DOHH2 (cell line): ENCODE data around the gene CLCN7.

Experiments used
- H3F3A ChIP-seq: fragments of 200-600 bp; sonication (generic), shearing (Covaris generic); 2 replicates; pipeline ENCODE4 v1.6.0; 2016; ENCODE audit warnings: antibody characterized with exemption, mild to moderate bottlenecking; ENCODE audit not compliant: control insufficient read depth, insufficient read depth
- H3K27ac ChIP-seq: fragments of 200-600 bp; sonication (generic); 2 replicates; pipeline ENCODE4 v1.5.1; 2014; ENCODE audit warnings: low read depth, mild to moderate bottlenecking, low read length, moderate library complexity
- H3K27me3 ChIP-seq: fragments of 200-600 bp; sonication (generic); 2 replicates; pipeline ENCODE4 v1.6.1; 2014; ENCODE audit warnings: mild to moderate bottlenecking, low read length, mixed read lengths; ENCODE audit not compliant: control insufficient read depth
- H3K36me3 ChIP-seq: fragments of 200-600 bp; sonication (generic); 2 replicates; pipeline ENCODE4 v1.6.1; 2014; ENCODE audit warnings: mild to moderate bottlenecking, low read length, moderate library complexity, mixed read lengths; ENCODE audit not compliant: control insufficient read depth
- H3K4me1 ChIP-seq: fragments of 200-600 bp; sonication (generic); 2 replicates; pipeline ENCODE4 v1.6.1; 2014; ENCODE audit warnings: mild to moderate bottlenecking, low read length, mixed read lengths; ENCODE audit not compliant: control insufficient read depth
- H3K4me2 ChIP-seq: fragments of 200-600 bp; sonication (generic); 2 replicates; pipeline ENCODE4 v1.6.0; 2014; ENCODE audit warnings: mild to moderate bottlenecking, low read length, moderate library complexity
- H3K4me3 ChIP-seq: fragments of 200-600 bp; sonication (generic); 2 replicates; pipeline ENCODE4 v1.5.1; 2014; ENCODE audit warnings: mild to moderate bottlenecking, low read length, mixed read lengths
- H3K79me2 ChIP-seq: fragments of 200-600 bp; sonication (generic); 2 replicates; pipeline ENCODE4 v1.6.1; 2014; ENCODE audit warnings: mild to moderate bottlenecking, low read length, mixed read lengths; ENCODE audit not compliant: control insufficient read depth
- H3K9me2 ChIP-seq: fragments of 200-600 bp; sonication (generic); replicated peaks from 2 replicates; pipeline ENCODE4 v1.6.1; 2014; ENCODE audit warnings: mild to moderate bottlenecking, low read length, mixed read lengths; ENCODE audit not compliant: control insufficient read depth
- H3K9me3 ChIP-seq: fragments of 200-600 bp; sonication (generic); 2 replicates; pipeline ENCODE4 v1.6.1; 2014; ENCODE audit warnings: antibody characterized with exemption, low read length, mixed read lengths; ENCODE audit not compliant: control insufficient read depth, insufficient read depth
- H4K20me1 ChIP-seq: fragments of 200-600 bp; sonication (generic); 2 replicates; pipeline ENCODE4 v1.6.0; 2014; ENCODE audit warnings: low read depth, mild to moderate bottlenecking, antibody characterized with exemption, low read length, moderate library complexity; ENCODE audit not compliant: control insufficient read depth, insufficient read depth
- EZH2phosphoT487 ChIP-seq: fragments of 200-600 bp; sonication (generic); IDR thresholded peaks from 2 replicates; pipeline ENCODE4 v1.6.1; 2017; ENCODE audit warnings: borderline replicate concordance, mild to moderate bottlenecking, antibody characterized with exemption, low read length, moderate library complexity, mixed read lengths
- TF ChIP-seq, protein P1 (sequence below): fragments of 200-600 bp; sonication (generic); IDR thresholded peaks from one replicate; pipeline ENCODE4 v1.5.1; 2014; ENCODE audit warnings: antibody characterized with exemption, mild to moderate bottlenecking, low read depth, low read length; ENCODE audit not compliant: poor library complexity, severe bottlenecking

The CLCN7 gene

DNA sequence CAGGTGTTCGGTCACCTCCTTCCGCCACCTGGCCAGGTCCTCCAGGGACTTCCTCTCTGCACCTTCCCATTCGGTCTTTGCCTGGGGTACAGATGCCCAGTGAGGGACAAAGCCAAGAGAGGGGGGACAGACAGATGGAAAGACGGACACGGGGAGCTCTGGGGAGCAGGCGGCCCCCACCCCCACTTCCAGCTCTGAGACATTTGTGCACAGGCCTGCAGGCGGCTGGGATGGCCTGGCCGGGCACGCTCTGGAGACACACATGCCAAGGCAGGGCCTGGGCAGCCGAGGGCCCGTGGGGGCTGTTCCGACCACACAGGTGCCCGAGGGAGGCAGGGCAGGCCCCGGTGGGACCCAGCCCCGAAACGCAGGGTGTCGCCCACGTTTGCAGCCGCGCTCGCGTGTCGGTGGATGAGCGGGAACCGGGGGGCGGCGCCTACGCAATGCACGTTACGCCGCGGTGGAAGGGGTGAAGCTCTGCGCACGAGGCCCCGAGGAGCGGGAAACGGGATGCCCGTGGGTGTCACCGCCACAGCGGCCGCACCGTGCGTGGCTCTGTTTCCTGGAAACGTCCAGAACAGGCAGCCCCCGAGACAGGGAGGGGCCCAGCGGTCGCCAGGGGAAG lies 38.0 kb downstream of the CLCN7 start:
- H3K4me2 ChIP-seq, result no peak overlapping the region
- no peaks in the 10 kb centered on the region for H4K20me1 ChIP-seq
- no peaks in the 10 kb centered on the region for H3K79me2 ChIP-seq
- H3K27ac ChIP-seq, result no peak overlapping the region
- no peaks in the 10 kb centered on the region for H3K27me3 ChIP-seq
- TF ChIP-seq, protein P1, sequence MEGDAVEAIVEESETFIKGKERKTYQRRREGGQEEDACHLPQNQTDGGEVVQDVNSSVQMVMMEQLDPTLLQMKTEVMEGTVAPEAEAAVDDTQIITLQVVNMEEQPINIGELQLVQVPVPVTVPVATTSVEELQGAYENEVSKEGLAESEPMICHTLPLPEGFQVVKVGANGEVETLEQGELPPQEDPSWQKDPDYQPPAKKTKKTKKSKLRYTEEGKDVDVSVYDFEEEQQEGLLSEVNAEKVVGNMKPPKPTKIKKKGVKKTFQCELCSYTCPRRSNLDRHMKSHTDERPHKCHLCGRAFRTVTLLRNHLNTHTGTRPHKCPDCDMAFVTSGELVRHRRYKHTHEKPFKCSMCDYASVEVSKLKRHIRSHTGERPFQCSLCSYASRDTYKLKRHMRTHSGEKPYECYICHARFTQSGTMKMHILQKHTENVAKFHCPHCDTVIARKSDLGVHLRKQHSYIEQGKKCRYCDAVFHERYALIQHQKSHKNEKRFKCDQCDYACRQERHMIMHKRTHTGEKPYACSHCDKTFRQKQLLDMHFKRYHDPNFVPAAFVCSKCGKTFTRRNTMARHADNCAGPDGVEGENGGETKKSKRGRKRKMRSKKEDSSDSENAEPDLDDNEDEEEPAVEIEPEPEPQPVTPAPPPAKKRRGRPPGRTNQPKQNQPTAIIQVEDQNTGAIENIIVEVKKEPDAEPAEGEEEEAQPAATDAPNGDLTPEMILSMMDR, result no peak
- no peak for TF ChIP-seq EZH2phosphoT487
- H3K4me3 ChIP-seq, result no peak overlapping the region
- H3K4me1 ChIP-seq, result no peaks in the 10 kb centered on the region
- H3K9me2 ChIP-seq, result no peaks in the 10 kb centered on the region
- no peaks in the 10 kb centered on the region for H3K36me3 ChIP-seq
- H3F3A ChIP-seq, result no peaks in the 10 kb centered on the region
- no peaks in the 10 kb centered on the region for H3K9me3 ChIP-seq

DNA sequence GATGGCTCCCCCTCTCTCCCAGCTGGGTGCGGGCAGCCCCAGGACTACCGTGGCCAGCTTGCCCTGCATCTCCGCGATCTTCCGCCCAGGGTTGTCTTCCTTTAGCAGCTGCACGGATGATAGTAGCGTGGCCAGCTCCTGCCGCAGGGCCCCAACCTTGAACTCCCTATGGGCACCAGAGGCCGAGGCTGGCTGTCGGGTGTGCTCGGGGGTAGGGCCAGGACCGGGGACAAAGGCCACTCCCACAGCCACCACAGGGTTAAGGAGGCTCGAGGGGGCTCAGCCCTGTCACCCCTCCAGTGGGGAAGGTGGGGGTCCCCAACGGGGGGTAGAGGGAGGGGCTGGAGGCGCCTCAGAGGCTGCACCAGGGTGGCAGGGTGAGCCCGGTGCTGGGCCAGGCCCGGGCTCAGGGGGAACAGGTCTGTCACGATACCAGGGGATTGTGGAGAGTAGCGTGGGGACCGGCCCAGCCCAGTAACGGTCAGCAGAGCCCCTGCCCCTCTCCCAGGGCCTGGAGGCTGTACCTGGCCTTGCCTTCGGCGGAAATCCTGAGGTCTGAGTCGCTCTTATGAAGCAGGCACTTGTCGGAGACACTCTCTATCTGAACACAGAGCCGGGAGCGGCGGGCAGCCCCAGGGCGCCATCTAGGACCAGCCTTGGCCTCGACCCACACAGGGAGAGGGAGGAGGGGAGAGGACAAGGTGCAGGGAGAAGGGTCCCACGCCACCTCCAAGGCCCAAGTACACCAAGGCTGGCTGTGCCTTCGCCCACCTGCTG lies 38.7 kb downstream of the CLCN7 start:
- Histone ChIP-seq H4K20me1 (no peaks in the 10 kb centered on the region), H3K36me3 (no peaks in the 10 kb centered on the region), H3K4me1 (no peaks in the 10 kb centered on the region), H3K4me3 (no peak overlapping the region), H3K79me2 (no peaks in the 10 kb centered on the region), H3K27ac (no peak overlapping the region), H3K9me3 (no peaks in the 10 kb centered on the region), H3K4me2 (no peak overlapping the region), H3K27me3 (no peaks in the 10 kb centered on the region), H3K9me2 (no peaks in the 10 kb centered on the region), H3F3A (no peaks in the 10 kb centered on the region)
- no peak for TF ChIP-seq EZH2phosphoT487
- TF ChIP-seq, protein P1, result no peak

- TF ChIP-seq EZH2phosphoT487, result no peak
- TF ChIP-seq, protein P1, result no peak
- Histone ChIP-seq H3F3A (no peaks in the 10 kb centered on the region), H3K9me2 (no peaks in the 10 kb centered on the region), H3K27me3 (no peaks in the 10 kb centered on the region), H4K20me1 (no peaks in the 10 kb centered on the region), H3K4me3 (no peak overlapping the region), H3K27ac (no peak overlapping the region), H3K9me3 (no peaks in the 10 kb centered on the region), H3K79me2 (no peaks in the 10 kb centered on the region), H3K4me2 (no peak overlapping the region), H3K4me1 (peaks cover 8% of the 10 kb centered on the region), H3K36me3 (no peaks in the 10 kb centered on the region)
Observed at GRCh38 chr16:1434644-1435592, 39.9 kb downstream of the CLCN7 start.
